Trophoblast cell (in vitro differentiated cells and primary cell): ENCODE measurements around the gene PDHX.

Source experiments
- DNase-seq, 2 donors: peaks; one replicate each; pipeline ENCODE4 v3.0.0-alpha.2; 2016
- H2AFZ ChIP-seq: 2 replicates; pipeline ENCODE4 v1.6.1; 2013; ENCODE audit warnings: low read length, moderate library complexity, mild to moderate bottlenecking; ENCODE audit not compliant: insufficient read depth, poor library complexity
- H2AK5ac ChIP-seq: 2 replicates; pipeline ENCODE4 v1.6.1; 2013; ENCODE audit warnings: mild to moderate bottlenecking, low read length
- H2BK120ac ChIP-seq: 2 replicates; pipeline ENCODE4 v1.6.1; 2013; ENCODE audit warnings: low read length, mild to moderate bottlenecking, moderate library complexity; ENCODE audit not compliant: insufficient read depth, poor library complexity
- H2BK12ac ChIP-seq: 2 replicates; pipeline ENCODE4 v1.6.1; 2013; ENCODE audit warnings: mild to moderate bottlenecking, low read length, moderate library complexity
- H2BK5ac ChIP-seq: 2 replicates; pipeline ENCODE4 v1.6.1; 2013; ENCODE audit warnings: low read length, low read depth, moderate library complexity, mild to moderate bottlenecking; ENCODE audit not compliant: poor library complexity
- H3K14ac ChIP-seq: 2 replicates; pipeline ENCODE4 v1.6.1; 2013; ENCODE audit warnings: mild to moderate bottlenecking, low read length
- H3K18ac ChIP-seq: 2 replicates; pipeline ENCODE4 v1.6.1; 2013; ENCODE audit warnings: mild to moderate bottlenecking, low read length
- H3K23ac ChIP-seq: 2 replicates; pipeline ENCODE4 v1.6.1; 2013; ENCODE audit warnings: low read length
- H3K27ac ChIP-seq: 2 replicates; pipeline ENCODE4 v1.5.1; 2013; ENCODE audit warnings: low read depth, mild to moderate bottlenecking, inconsistent platforms, low read length, moderate library complexity
- H3K27me3 ChIP-seq: 2 replicates; pipeline ENCODE4 v1.6.1; 2013; ENCODE audit warnings: inconsistent platforms, mild to moderate bottlenecking, low read length, moderate library complexity; ENCODE audit not compliant: insufficient read depth
- H3K36me3 ChIP-seq, 2 experiments: 1 replicate in 1 of 2; 2 replicates in 1 of 2; pipeline ENCODE4 v1.6.1; 2013; ENCODE audit warnings: low read length in 2 of 2, mild to moderate bottlenecking in 2 of 2, moderate library complexity in 1 of 2; ENCODE audit not compliant: insufficient read depth in 2 of 2, control insufficient read depth in 1 of 2
- H3K4ac ChIP-seq: 2 replicates; pipeline ENCODE4 v1.6.1; 2013; ENCODE audit warnings: low read depth, mild to moderate bottlenecking, low read length, moderate library complexity
- H3K4me1 ChIP-seq, 2 experiments: 1 replicate in 1 of 2; 2 replicates in 1 of 2; pipeline ENCODE4 v1.6.1; 2013; ENCODE audit warnings: low read length in 2 of 2, mild to moderate bottlenecking in 2 of 2, moderate library complexity in 1 of 2; ENCODE audit not compliant: insufficient read depth in 2 of 2, control insufficient read depth in 1 of 2
- H3K4me2 ChIP-seq: 2 replicates; pipeline ENCODE4 v1.6.1; 2013; ENCODE audit warnings: inconsistent platforms, mild to moderate bottlenecking, low read length, moderate library complexity
- H3K4me3 ChIP-seq: 2 replicates; pipeline ENCODE4 v1.5.1; 2013; ENCODE audit warnings: mild to moderate bottlenecking, low read depth, low read length, inconsistent platforms
- H3K79me1 ChIP-seq: one replicate; pipeline ENCODE4 v1.6.1; 2013; ENCODE audit warnings: low read length
- H3K79me2 ChIP-seq: 2 replicates; pipeline ENCODE4 v1.6.1; 2013; ENCODE audit warnings: low read length, mild to moderate bottlenecking; ENCODE audit not compliant: control insufficient read depth, insufficient read depth, poor library complexity
- H3K9ac ChIP-seq: 2 replicates; pipeline ENCODE4 v1.6.1; 2013; ENCODE audit warnings: mild to moderate bottlenecking, low read length
- H3K9me3 ChIP-seq: 2 replicates; pipeline ENCODE4 v1.6.1; 2013; ENCODE audit warnings: low read depth, mild to moderate bottlenecking, control low read depth, inconsistent platforms, low read length; ENCODE audit not compliant: insufficient read depth
- H4K12ac ChIP-seq: 2 replicates; pipeline ENCODE4 v1.6.1; 2013; ENCODE audit warnings: low read depth, mild to moderate bottlenecking, low read length, moderate library complexity
- H4K8ac ChIP-seq: 2 replicates; pipeline ENCODE4 v1.6.1; 2013; ENCODE audit warnings: low read depth, mild to moderate bottlenecking, low read length, moderate library complexity
- H4K91ac ChIP-seq: one replicate; pipeline ENCODE4 v1.6.1; 2013; ENCODE audit warnings: low read depth, mild to moderate bottlenecking, low read length, moderate library complexity
- WGBS: extraction: QIAGEN DNeasy Blood & Tissue Kit; methylation state at CpG from one replicate; pipeline ENCODE4 v1.1.7; 2013; ENCODE audit warnings: missing lambda C conversion rate; ENCODE audit not compliant: insufficient read length, insufficient coverage; ENCODE audit errors: extremely low coverage; 5-methylcytosine and 5-hydroxymethylcytosine counted together

PDHX gene

GRCh38 chr11:34962034-34962433 is 45.6 kb downstream of the PDHX start:
- H3K27me3 ChIP-seq: no peaks in the 10 kb centered on the region
- H3K14ac ChIP-seq: no peak overlapping the region
- H3K4me2 ChIP-seq: no peak overlapping the region
- no peak overlapping the region for H4K12ac ChIP-seq
- no peak overlapping the region for H4K8ac ChIP-seq
- no peak overlapping the region for H2AFZ ChIP-seq
- no peaks in the 10 kb centered on the region for H3K4me1 ChIP-seq
- no peak overlapping the region for H4K91ac ChIP-seq
- H2BK120ac ChIP-seq: no peak overlapping the region
- no peaks in the 10 kb centered on the region for H3K79me1 ChIP-seq
- H3K9me3 ChIP-seq: no peaks in the 10 kb centered on the region
- H3K79me2 ChIP-seq: no peaks in the 10 kb centered on the region
- no peak overlapping the region for H2BK12ac ChIP-seq
- no peak for DNase-seq
- H3K4me3 ChIP-seq: no peak overlapping the region
- no peak overlapping the region for H3K23ac ChIP-seq
- H3K18ac ChIP-seq: no peak overlapping the region
- H3K36me3 ChIP-seq: peaks cover 0 to 2% of the 10 kb centered on the region in 2 experiments
- no peak overlapping the region for H2BK5ac ChIP-seq
- no peak overlapping the region for H3K9ac ChIP-seq
- no peak overlapping the region for H3K27ac ChIP-seq
- H2AK5ac ChIP-seq: no peak overlapping the region
- H3K4ac ChIP-seq: no peak overlapping the region

- WGBS: no CpG with 5 or more reads among the region's 5 CpGs
- no peak overlapping the region for H3K4me2 ChIP-seq
- no peak for DNase-seq
Measured at GRCh38 chr11:34963351-34963750, 46.9 kb downstream of the PDHX start.

GRCh38 chr11:34964610-34965331 is 48.4 kb downstream of the PDHX start:
- H3K18ac ChIP-seq: no peak overlapping the region
- H3K27me3 ChIP-seq: no peaks in the 10 kb centered on the region
- no peak overlapping the region for H2BK120ac ChIP-seq
- H3K79me1 ChIP-seq: no peaks in the 10 kb centered on the region
- H4K12ac ChIP-seq: no peak overlapping the region
- no peak overlapping the region for H4K8ac ChIP-seq
- H3K23ac ChIP-seq: no peak overlapping the region
- H3K14ac ChIP-seq: no peak overlapping the region
- no peak overlapping the region for H3K4me3 ChIP-seq
- H3K9ac ChIP-seq: no peak overlapping the region
- no peak for DNase-seq
- no peak overlapping the region for H3K4ac ChIP-seq
- no peak overlapping the region for H4K91ac ChIP-seq
- peaks cover 2% of the 10 kb centered on the region in 2 experiments for H3K36me3 ChIP-seq
- no peak overlapping the region for H2BK5ac ChIP-seq
- no peak overlapping the region for H2BK12ac ChIP-seq
- no peak overlapping the region for H2AFZ ChIP-seq
- H3K9me3 ChIP-seq: no peaks in the 10 kb centered on the region
- H3K4me2 ChIP-seq: no peak overlapping the region
- H3K27ac ChIP-seq: no peak overlapping the region
- no CpG with 5 or more reads among the region's 3 CpGs for WGBS
- no peaks in the 10 kb centered on the region for H3K4me1 ChIP-seq
- H2AK5ac ChIP-seq: no peak overlapping the region
- no peaks in the 10 kb centered on the region for H3K79me2 ChIP-seq

More at GRCh38 chr11:34963351-34963750, 46.9 kb downstream of the PDHX start:
- Histone ChIP-seq H2AFZ (no peak overlapping the region), H3K27ac (no peak overlapping the region), H4K8ac (no peak overlapping the region), H3K14ac (no peak overlapping the region), H2AK5ac (no peak overlapping the region), H3K4ac (no peak overlapping the region), H3K4me3 (no peak overlapping the region), H2BK5ac (no peak overlapping the region), H3K9ac (no peak overlapping the region), H3K9me3 (no peaks in the 10 kb centered on the region), H2BK120ac (no peak overlapping the region), H4K91ac (no peak overlapping the region), H3K27me3 (no peaks in the 10 kb centered on the region), H2BK12ac (no peak overlapping the region), H3K18ac (no peak overlapping the region), H3K79me2 (no peaks in the 10 kb centered on the region), H3K23ac (no peak overlapping the region), H4K12ac (no peak overlapping the region), H3K4me1 (no peaks in the 10 kb centered on the region), H3K36me3 (peaks cover 0 to 2% of the 10 kb centered on the region in 2 experiments), H3K79me1 (no peaks in the 10 kb centered on the region)

GRCh38 chr11:34968862-34969261 is 52.4 kb downstream of the PDHX start:
- WGBS: no CpG with 5 or more reads among the region's 4 CpGs
- no peak overlapping the region for H2AFZ ChIP-seq
- no peak overlapping the region for H3K23ac ChIP-seq
- no peak overlapping the region for H4K12ac ChIP-seq
- H3K4ac ChIP-seq: no peak overlapping the region
- H4K8ac ChIP-seq: no peak overlapping the region
- H3K79me2 ChIP-seq: no peaks in the 10 kb centered on the region
- no peak overlapping the region for H2AK5ac ChIP-seq
- H3K18ac ChIP-seq: no peak overlapping the region
- H2BK5ac ChIP-seq: no peak overlapping the region
- no peak overlapping the region for H2BK12ac ChIP-seq
- no peak overlapping the region for H3K4me2 ChIP-seq
- peaks cover 2 to 5% of the 10 kb centered on the region in 2 experiments for H3K36me3 ChIP-seq
- DNase-seq: no peak
- no peak overlapping the region for H3K14ac ChIP-seq
- no peak overlapping the region for H3K4me3 ChIP-seq
- H3K9me3 ChIP-seq: no peaks in the 10 kb centered on the region
- no peaks in the 10 kb centered on the region for H3K4me1 ChIP-seq
- no peak overlapping the region for H3K27ac ChIP-seq
- no peak overlapping the region for H3K9ac ChIP-seq
- H4K91ac ChIP-seq: no peak overlapping the region
- no peaks in the 10 kb centered on the region for H3K79me1 ChIP-seq
- H2BK120ac ChIP-seq: no peak overlapping the region
- H3K27me3 ChIP-seq: no peaks in the 10 kb centered on the region
